Immature natural killer cell (primary cell): Measurements from ENCODE around the gene ONECUT3. TPM values are rescaled to one million over a fixed set of nuclear protein-coding genes. Genes with fewer than 3 reads are reported as not detected.
"Not testable (repeated sequence)": the region's sequence is repeated elsewhere in the genome, so short reads cannot be mapped to it uniquely, and the experiment has no call there.

Source experiments
- DNase-seq, 3 donors: peaks; one replicate each; pipeline ENCODE4 v3.0.0; 2022; ENCODE audit warnings: mixed read lengths in 1 of 3
- H3K27ac Mint-ChIP-seq, 6 donors: one replicate each; pipeline ENCODE4 v1.8.0; 2020; ENCODE audit warnings: mixed read lengths in 6 of 6, mild to moderate bottlenecking in 5 of 6, inconsistent platforms in 4 of 6, moderate library complexity in 3 of 6
- H3K27me3 Mint-ChIP-seq, 3 donors: one replicate each; pipeline ENCODE4 v1.8.0; 2020 to 2021; ENCODE audit warnings: low read depth in 3 of 3, mild to moderate bottlenecking in 3 of 3, mixed read lengths in 3 of 3, moderate library complexity in 3 of 3, inconsistent platforms in 1 of 3
- H3K36me3 Mint-ChIP-seq, 3 donors: one replicate each; pipeline ENCODE4 v1.8.0; 2020; ENCODE audit warnings: mixed read lengths in 3 of 3, inconsistent platforms in 2 of 3, mild to moderate bottlenecking in 2 of 3
- H3K4me1 Mint-ChIP-seq, 2 donors: one replicate each; pipeline ENCODE4 v1.8.0; 2020; ENCODE audit warnings: inconsistent platforms in 2 of 2, mild to moderate bottlenecking in 2 of 2, mixed read lengths in 2 of 2, moderate library complexity in 1 of 2
- H3K4me3 Mint-ChIP-seq, 5 donors: one replicate each; pipeline ENCODE4 v1.8.0; 2020; ENCODE audit warnings: mild to moderate bottlenecking in 5 of 5, mixed read lengths in 5 of 5, inconsistent platforms in 3 of 5, moderate library complexity in 3 of 5
- H3K9me3 Mint-ChIP-seq, 6 donors: one replicate each; pipeline ENCODE4 v1.8.0; 2020; ENCODE audit warnings: mild to moderate bottlenecking in 6 of 6, mixed read lengths in 6 of 6, inconsistent platforms in 4 of 6, moderate library complexity in 3 of 6
- polyA plus RNA-seq, 3 donors: library from polyadenylated mRNA; unstranded; fragments of 300-500 nt; fragmentation: Illumina TruSeq; gene quantifications; one replicate each; pipeline ENCODE4 v1.2.3, GENCODE V29; 2021

Gene ONECUT3
- polyA plus RNA-seq, 3 donors from 2014 or later: not detected

GRCh38 chr19:1790054-1790792, 36.9 kb downstream of the ONECUT3 start:
- Mint-ChIP-seq H3K4me1 (no peaks in the 10 kb centered on the region), H3K4me3 (no peak overlapping the region), H3K9me3 (no peaks in the 10 kb centered on the region), H3K27me3 (peaks cover 0 to 3% (median 2%) of the 10 kb centered on the region in 3 donors), H3K27ac (no peak overlapping the region), H3K36me3 (no peaks in the 10 kb centered on the region)
- no peak for DNase-seq

DNA sequence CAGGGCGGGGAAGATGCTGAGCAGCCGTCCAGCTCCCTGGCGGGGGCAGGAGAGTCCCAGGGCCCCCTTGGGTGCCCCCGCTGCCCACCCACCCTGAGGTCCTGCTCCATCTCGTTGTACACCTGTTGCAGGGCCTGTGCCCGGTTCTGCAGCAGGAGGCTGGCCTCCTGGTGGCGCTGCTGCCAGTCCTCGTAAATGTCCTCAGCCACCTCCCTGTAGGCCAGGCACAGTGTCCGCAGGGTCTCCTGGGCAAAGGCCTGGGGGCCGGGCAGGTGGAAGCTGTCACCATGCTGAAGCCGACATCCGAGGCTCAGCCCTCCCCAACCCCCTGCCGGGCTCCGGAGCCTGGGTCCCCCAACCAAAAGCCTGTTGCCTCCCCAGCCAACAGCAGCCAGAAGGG, 38.6 kb downstream of the ONECUT3 start:
- Mint-ChIP-seq H3K4me1 (peaks cover 1 to 5% of the 10 kb centered on the region in 2 donors), H3K27ac (no peak overlapping the region), H3K27me3 (peaks cover 0 to 3% (median 1%) of the 10 kb centered on the region in 3 donors), H3K36me3 (no peaks in the 10 kb centered on the region), H3K4me3 (no peak overlapping the region), H3K9me3 (no peaks in the 10 kb centered on the region)
- DNase-seq: no peak

GRCh38 chr19:1794424-1795172, 41.3 kb downstream of the ONECUT3 start:
- no peak for DNase-seq
- Mint-ChIP-seq H3K27ac (no peak overlapping the region), H3K36me3 (no peaks in the 10 kb centered on the region), H3K4me1 (peaks cover 1 to 5% of the 10 kb centered on the region in 2 donors), H3K27me3 (peaks cover 1 to 2% (median 2%) of the 10 kb centered on the region in 3 donors), H3K4me3 (no peak overlapping the region), H3K9me3 (no peaks in the 10 kb centered on the region)

- peak overlapping the region in 1 of 5 donors; percentile 17 for H3K4me3 Mint-ChIP-seq
- peaks cover 1 to 5% of the 10 kb centered on the region in 2 donors for H3K4me1 Mint-ChIP-seq
- no peaks in the 10 kb centered on the region for H3K9me3 Mint-ChIP-seq
- H3K27me3 Mint-ChIP-seq: peaks cover 1 to 2% (median 2%) of the 10 kb centered on the region in 3 donors
- H3K36me3 Mint-ChIP-seq: peaks cover 3 to 7% (median 5%) of the 10 kb centered on the region in 3 donors
- DNase-seq: no peak
- no peak overlapping the region for H3K27ac Mint-ChIP-seq
These were observed 43.3 kb downstream of the ONECUT3 start for GRCh38 chr19:1796395-1797142.

DNA sequence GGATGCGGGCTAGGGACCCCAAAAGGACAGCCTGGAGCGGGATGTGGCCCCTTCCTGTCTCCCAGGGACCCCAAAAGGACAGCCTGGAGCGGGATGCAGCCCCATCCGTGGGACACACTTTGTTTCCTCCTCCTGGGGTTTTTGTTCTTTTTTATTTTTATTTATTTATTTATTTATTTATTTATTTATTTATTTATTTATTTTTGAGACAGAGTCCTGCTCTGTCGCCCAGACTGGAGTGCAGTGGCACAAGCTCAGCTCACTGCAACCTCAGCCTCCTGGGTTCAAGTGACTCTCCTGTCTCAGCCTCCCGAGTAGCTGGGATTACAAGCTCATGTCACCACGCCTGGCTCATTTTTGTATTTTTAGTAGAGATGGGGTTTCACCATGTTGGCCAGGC, 44.0 kb downstream of the ONECUT3 start:
- not testable (repeated sequence) for H3K27ac Mint-ChIP-seq, H3K4me1 Mint-ChIP-seq

GRCh38 chr19:1799695-1800342, 46.5 kb downstream of the ONECUT3 start:
- Mint-ChIP-seq H3K27ac (no peak overlapping the region), H3K4me1 (peaks cover 1 to 5% of the 10 kb centered on the region in 2 donors), H3K27me3 (peaks cover 1 to 3% (median 2%) of the 10 kb centered on the region in 3 donors), H3K4me3 (no peak overlapping the region), H3K9me3 (no peaks in the 10 kb centered on the region), H3K36me3 (peaks cover 3 to 7% (median 5%) of the 10 kb centered on the region in 3 donors)
- DNase-seq: no peak

More for the DNA sequence above, 44.0 kb downstream of the ONECUT3 start:
- H3K4me3 Mint-ChIP-seq, H3K27me3 Mint-ChIP-seq, DNase-seq, H3K36me3 Mint-ChIP-seq, H3K9me3 Mint-ChIP-seq: not testable (repeated sequence)

DNA sequence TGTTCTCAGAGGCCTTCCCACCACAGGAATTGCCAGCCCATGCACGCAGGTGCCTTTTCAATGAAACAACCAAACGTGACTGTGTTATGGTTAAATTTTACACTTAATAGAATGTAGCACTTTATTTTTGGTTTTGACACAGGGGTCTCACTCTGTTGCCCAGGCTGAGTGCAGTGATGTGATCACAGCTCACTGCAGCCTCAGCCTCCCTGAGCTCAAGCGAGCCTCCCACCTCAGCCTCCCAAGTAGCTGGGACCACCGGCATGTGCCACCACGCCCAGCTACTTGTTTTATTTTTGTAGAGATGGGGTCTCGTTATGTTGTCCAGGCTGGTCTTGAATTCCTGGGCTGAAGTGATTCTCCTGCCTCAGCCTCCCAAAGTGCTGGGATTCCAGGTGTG, 51.6 kb downstream of the ONECUT3 start:
- no peak overlapping the region for H3K27ac Mint-ChIP-seq
- no peaks in the 10 kb centered on the region for H3K9me3 Mint-ChIP-seq
- H3K36me3 Mint-ChIP-seq: peaks cover 3 to 5% (median 4%) of the 10 kb centered on the region in 3 donors
- no peak overlapping the region for H3K4me3 Mint-ChIP-seq
- no peaks in the 10 kb centered on the region for H3K4me1 Mint-ChIP-seq
- peaks cover 0 to 1% (median 0%) of the 10 kb centered on the region in 3 donors for H3K27me3 Mint-ChIP-seq
- DNase-seq: no peak

GRCh38 chr19:1805401-1806183, 52.3 kb downstream of the ONECUT3 start:
- H3K36me3 Mint-ChIP-seq: no peaks in the 10 kb centered on the region
- no peaks in the 10 kb centered on the region for H3K9me3 Mint-ChIP-seq
- peaks cover 0 to 1% (median 0%) of the 10 kb centered on the region in 3 donors for H3K27me3 Mint-ChIP-seq
- no peak for DNase-seq
- no peak overlapping the region for H3K4me3 Mint-ChIP-seq
- H3K4me1 Mint-ChIP-seq: no peaks in the 10 kb centered on the region
- H3K27ac Mint-ChIP-seq: no peak overlapping the region

- Mint-ChIP-seq H3K4me3 (no peak overlapping the region), H3K36me3 (no peaks in the 10 kb centered on the region), H3K9me3 (no peaks in the 10 kb centered on the region), H3K27ac (peak overlapping the region in 1 of 6 donors; percentile 4), H3K27me3 (peaks cover 0 to 1% (median 0%) of the 10 kb centered on the region in 3 donors), H3K4me1 (peaks cover 0 to 1% of the 10 kb centered on the region in 2 donors)
- DNase-seq: no peak
These were observed 53.1 kb downstream of the ONECUT3 start for GRCh38 chr19:1806184-1807029.

- H3K36me3 Mint-ChIP-seq: no peaks in the 10 kb centered on the region
- H3K9me3 Mint-ChIP-seq: no peaks in the 10 kb centered on the region
- H3K27me3 Mint-ChIP-seq: peaks cover 0 to 1% (median 0%) of the 10 kb centered on the region in 3 donors
- H3K4me3 Mint-ChIP-seq: no peak overlapping the region
- H3K4me1 Mint-ChIP-seq: peaks cover 0 to 1% of the 10 kb centered on the region in 2 donors
- no peak overlapping the region for H3K27ac Mint-ChIP-seq
- no peak for DNase-seq
These were observed 53.9 kb downstream of the ONECUT3 start for GRCh38 chr19:1807030-1807694.

GRCh38 chr19:1807695-1808394, 54.5 kb downstream of the ONECUT3 start:
- peaks cover 6% of the 10 kb centered on the region in 2 donors for H3K4me1 Mint-ChIP-seq
- DNase-seq: no peak
- H3K4me3 Mint-ChIP-seq: no peak overlapping the region
- H3K36me3 Mint-ChIP-seq: no peaks in the 10 kb centered on the region
- H3K27me3 Mint-ChIP-seq: peaks cover 0 to 2% (median 0%) of the 10 kb centered on the region in 3 donors
- no peak overlapping the region for H3K27ac Mint-ChIP-seq
- no peaks in the 10 kb centered on the region for H3K9me3 Mint-ChIP-seq
